Fibroblast of lung (primary cell): Measurements from ENCODE around the gene NOS1AP. TPM values are rescaled to one million over a fixed set of nuclear protein-coding genes. Genes with fewer than 3 reads are reported as not detected.

Source experiments
- DNase-seq, 2 donors: peaks; one replicate each; pipeline versions ENCODE4 v3.0.0 to v3.0.0-alpha.2; 2010; ENCODE audit warnings: low read depth in 2 of 2
- H2AFZ ChIP-seq: 2 replicates; pipeline ENCODE4 v1.5.1; 2012; ENCODE audit warnings: low read length, control low read depth, inconsistent platforms
- H3K27ac ChIP-seq: 2 replicates; pipeline ENCODE4 v1.5.1; 2011; ENCODE audit warnings: low read length, control low read depth; ENCODE audit not compliant: insufficient read depth
- H3K27me3 ChIP-seq: 2 replicates; pipeline ENCODE4 v1.5.1; 2011; ENCODE audit warnings: mild to moderate bottlenecking, low read length; ENCODE audit not compliant: control insufficient read depth, insufficient read depth
- H3K36me3 ChIP-seq: 2 replicates; pipeline ENCODE4 v1.5.1; 2011; ENCODE audit warnings: low read length; ENCODE audit not compliant: control insufficient read depth, insufficient read depth
- H3K4me1 ChIP-seq: 2 replicates; pipeline ENCODE4 v1.5.1; 2011; ENCODE audit warnings: low read length; ENCODE audit not compliant: control insufficient read depth, insufficient read depth; ENCODE audit errors: extremely low read depth
- H3K4me2 ChIP-seq: 2 replicates; pipeline ENCODE4 v1.5.1; 2011; ENCODE audit warnings: low read length, control low read depth; ENCODE audit not compliant: insufficient read depth; ENCODE audit errors: extremely low read depth
- H3K4me3 ChIP-seq, 4 experiments: fragments of 200-600 bp in 1 of 4; sonication (generic) in 1 of 4; replicated peaks in 1 of 4; 2 replicates each; pipeline ENCODE4 v1.5.1; 2011 to 2016; ENCODE audit warnings: low read length in 4 of 4, low read depth in 3 of 4, mild to moderate bottlenecking in 3 of 4, control low read depth in 2 of 4, inconsistent platforms in 1 of 4, mixed read lengths in 1 of 4; ENCODE audit not compliant: insufficient read depth in 1 of 4; ENCODE audit errors: control extremely low read depth in 1 of 4
- H3K79me2 ChIP-seq: 2 replicates; pipeline ENCODE4 v1.5.1; 2012; ENCODE audit warnings: mild to moderate bottlenecking, low read length, inconsistent platforms; ENCODE audit not compliant: control insufficient read depth, insufficient read depth
- H3K9ac ChIP-seq: 2 replicates; pipeline ENCODE4 v1.5.1; 2011; ENCODE audit warnings: mild to moderate bottlenecking, low read length, control low read depth; ENCODE audit not compliant: insufficient read depth
- H3K9me3 ChIP-seq: 2 replicates; pipeline ENCODE4 v1.5.1; 2012; ENCODE audit warnings: low read depth, low read length; ENCODE audit not compliant: control insufficient read depth, insufficient read depth
- H4K20me1 ChIP-seq: 2 replicates; pipeline ENCODE4 v1.5.1; 2011; ENCODE audit warnings: low read length; ENCODE audit not compliant: control insufficient read depth, insufficient read depth; ENCODE audit errors: extremely low read depth
- CTCF ChIP-seq, 2 donors: IDR thresholded peaks in 1 of 2; conservative IDR thresholded peaks in 1 of 2; 1 replicate in 1 of 2; 2 replicates in 1 of 2; pipeline ENCODE4 v1.5.1; 2011 to 2012; ENCODE audit warnings: low read length in 2 of 2, control low read depth in 1 of 2, inconsistent platforms in 1 of 2, low read depth in 1 of 2, mild to moderate bottlenecking in 1 of 2
- EZH2 ChIP-seq: IDR thresholded peaks from 2 replicates; pipeline ENCODE4 v1.5.1; 2012; ENCODE audit warnings: low read length, control low read depth, mild to moderate bottlenecking; ENCODE audit errors: missing control alignments
- polyA plus RNA-seq, 2 donors: library from polyadenylated mRNA; depleted of rRNA in 1 of 2; stranded (reverse) in 1 of 2; unstranded in 1 of 2; fragments of >200 nt; gene quantifications; 2 replicates each; pipeline ENCODE4 v1.2.1, GENCODE V29; 2011 to 2012; ENCODE audit warnings: missing spikeins in 1 of 2
- total RNA-seq: library from RNA; depleted of rRNA; stranded (reverse); fragments of >200 nt; gene quantifications from 2 replicates; pipeline ENCODE4 v1.2.1, GENCODE V29; 2014

The NOS1AP gene
- total and polyA plus RNA-seq, 2 donors (not counting 1 experiment from before 2014, with no cell fraction given) = 0.14 to 0.17 TPM

- TF ChIP-seq EZH2 = no peak
- TF ChIP-seq CTCF (conservative IDR thresholded peaks at IDR 0.05 in 1 of 2, IDR thresholded peaks at IDR 0.05 in 1 of 2; ENCODE audit: low read depth in 1 of 2, low read length in 2 of 2) = no peak
- Histone ChIP-seq H3K9me3 (no peaks in the 10 kb centered on the region), H2AFZ (no peak overlapping the region), H3K27me3 (no peaks in the 10 kb centered on the region), H3K4me3 (no peak overlapping the region), H3K36me3 (no peaks in the 10 kb centered on the region), H3K4me1 (peaks cover 12% of the 10 kb centered on the region), H3K9ac (no peak overlapping the region), H4K20me1 (no peaks in the 10 kb centered on the region), H3K4me2 (no peak overlapping the region), H3K79me2 (no peaks in the 10 kb centered on the region), H3K27ac (no peak overlapping the region)
- no peak for DNase-seq
Observed at GRCh38 chr1:162138599-162139181, 69.2 kb downstream of the NOS1AP start.

- no peak overlapping the region for H3K4me2 ChIP-seq
- no peaks in the 10 kb centered on the region for H3K9me3 ChIP-seq
- H3K36me3 ChIP-seq = no peaks in the 10 kb centered on the region
Observed at GRCh38 chr1:162139211-162139610, 69.7 kb downstream of the NOS1AP start.

More at GRCh38 chr1:162139211-162139610, 69.7 kb downstream of the NOS1AP start:
- no peak overlapping the region for H3K4me3 ChIP-seq
- H3K9ac ChIP-seq = no peak overlapping the region
- no peaks in the 10 kb centered on the region for H3K79me2 ChIP-seq
- no peak overlapping the region for H2AFZ ChIP-seq
- peaks cover 12% of the 10 kb centered on the region for H3K4me1 ChIP-seq
- H4K20me1 ChIP-seq = no peaks in the 10 kb centered on the region
- DNase-seq = no peak
- H3K27ac ChIP-seq = no peak overlapping the region
- H3K27me3 ChIP-seq = no peaks in the 10 kb centered on the region
- no peak for TF ChIP-seq EZH2
- TF ChIP-seq CTCF (conservative IDR thresholded peaks at IDR 0.05 in 1 of 2, IDR thresholded peaks at IDR 0.05 in 1 of 2; ENCODE audit: low read depth in 1 of 2, low read length in 2 of 2) = no peak
